Measurements from ENCODE around the gene UQCRH. TPM values are rescaled to one million over a fixed set of nuclear protein-coding genes. Genes with fewer than 3 reads are reported as not detected.
"Not testable (repeated sequence)": the region's sequence is repeated elsewhere in the genome, so short reads cannot be mapped to it uniquely, and the experiment has no call there.

The UQCRH gene
- total RNA-seq, 4 donors from 2014 or later = 202 to 421 (median 359) TPM

GRCh38 chr1:46310321-46310720 lies 6.8 kb downstream of the UQCRH start:
- no peak overlapping the region for H3K27ac ChIP-seq
- TF ChIP-seq POLR2AphosphoS5 (IDR thresholded peaks at IDR 0.05) = no peak
- TF ChIP-seq, protein P1, sequence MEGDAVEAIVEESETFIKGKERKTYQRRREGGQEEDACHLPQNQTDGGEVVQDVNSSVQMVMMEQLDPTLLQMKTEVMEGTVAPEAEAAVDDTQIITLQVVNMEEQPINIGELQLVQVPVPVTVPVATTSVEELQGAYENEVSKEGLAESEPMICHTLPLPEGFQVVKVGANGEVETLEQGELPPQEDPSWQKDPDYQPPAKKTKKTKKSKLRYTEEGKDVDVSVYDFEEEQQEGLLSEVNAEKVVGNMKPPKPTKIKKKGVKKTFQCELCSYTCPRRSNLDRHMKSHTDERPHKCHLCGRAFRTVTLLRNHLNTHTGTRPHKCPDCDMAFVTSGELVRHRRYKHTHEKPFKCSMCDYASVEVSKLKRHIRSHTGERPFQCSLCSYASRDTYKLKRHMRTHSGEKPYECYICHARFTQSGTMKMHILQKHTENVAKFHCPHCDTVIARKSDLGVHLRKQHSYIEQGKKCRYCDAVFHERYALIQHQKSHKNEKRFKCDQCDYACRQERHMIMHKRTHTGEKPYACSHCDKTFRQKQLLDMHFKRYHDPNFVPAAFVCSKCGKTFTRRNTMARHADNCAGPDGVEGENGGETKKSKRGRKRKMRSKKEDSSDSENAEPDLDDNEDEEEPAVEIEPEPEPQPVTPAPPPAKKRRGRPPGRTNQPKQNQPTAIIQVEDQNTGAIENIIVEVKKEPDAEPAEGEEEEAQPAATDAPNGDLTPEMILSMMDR (IDR thresholded peaks at IDR 0.05) = no peak
- no peak for TF ChIP-seq EP300 (IDR thresholded peaks at IDR 0.05)
- TF ChIP-seq POLR2A (IDR thresholded peaks at IDR 0.05) = no peak
- no peak for ATAC-seq
- no peak overlapping the region for H3K4me3 ChIP-seq
- H3K4me1 ChIP-seq = peaks cover 0 to 37% (median 0%) of the 10 kb centered on the region in 3 donors
- no peaks in the 10 kb centered on the region for H3K27me3 ChIP-seq
- peaks cover 4 to 63% of the 10 kb centered on the region in 2 donors for H3K36me3 ChIP-seq
- no peaks in the 10 kb centered on the region for H3K9me3 ChIP-seq
- 93 to 97% methylated on average over 2 to 4 of the region's 4 CpGs for WGBS, 2 donors (ENCODE audit: low coverage in 1 of 2)

GRCh38 chr1:46315669-46316403 lies 12.3 kb downstream of the UQCRH start:
- 81 to 82% methylated on average over 3 of the region's 3 CpGs for WGBS, 2 donors (ENCODE audit: low coverage in 1 of 2)

GRCh38 chr1:46317323-46317722 lies 13.8 kb downstream of the UQCRH start:
- TF ChIP-seq, protein P1 (IDR thresholded peaks at IDR 0.05) = no peak
- TF ChIP-seq EP300 (IDR thresholded peaks at IDR 0.05) (no peak), POLR2A (IDR thresholded peaks at IDR 0.05) (no peak), POLR2AphosphoS5 (IDR thresholded peaks at IDR 0.05) (no peak)
- Histone ChIP-seq H3K27me3 (no peaks in the 10 kb centered on the region), H3K4me3 (no peak overlapping the region), H3K4me1 (no peaks in the 10 kb centered on the region), H3K9me3 (no peaks in the 10 kb centered on the region), H3K36me3 (peaks cover 0 to 67% of the 10 kb centered on the region in 2 donors), H3K27ac (no peak overlapping the region)
- ATAC-seq = no peak
- WGBS, 2 donors (ENCODE audit: low coverage in 1 of 2) = no CpG with 5 or more reads among the region's 1 CpG

More at GRCh38 chr1:46315669-46316403, 12.3 kb downstream of the UQCRH start:
- no peak for ATAC-seq
- Histone ChIP-seq H3K27ac (no peak overlapping the region), H3K27me3 (no peaks in the 10 kb centered on the region), H3K4me1 (no peaks in the 10 kb centered on the region), H3K9me3 (no peaks in the 10 kb centered on the region), H3K4me3 (no peak overlapping the region), H3K36me3 (peaks cover 0 to 82% of the 10 kb centered on the region in 2 donors)
- TF ChIP-seq, protein P1 (IDR thresholded peaks at IDR 0.05) = no peak
- TF ChIP-seq POLR2AphosphoS5 (IDR thresholded peaks at IDR 0.05) = no peak
- TF ChIP-seq POLR2A (IDR thresholded peaks at IDR 0.05) = no peak
- no peak for TF ChIP-seq EP300 (IDR thresholded peaks at IDR 0.05)

GRCh38 chr1:46319301-46319700 lies 15.8 kb downstream of the UQCRH start:
- not testable (repeated sequence) for H3K4me3 ChIP-seq, H3K27ac ChIP-seq, H3K9me3 ChIP-seq, ATAC-seq, H3K4me1 ChIP-seq, H3K27me3 ChIP-seq
- peaks cover 0 to 47% of the 10 kb centered on the region in 2 donors for H3K36me3 ChIP-seq
- 88 to 95% methylated on average over 5 to 6 of the region's 6 CpGs for WGBS, 2 donors (ENCODE audit: low coverage in 1 of 2)

GRCh38 chr1:46319960-46320914 lies 16.7 kb downstream of the UQCRH start:
- H3K9me3 ChIP-seq, ATAC-seq, H3K27me3 ChIP-seq, H3K4me3 ChIP-seq, H3K27ac ChIP-seq, H3K4me1 ChIP-seq: not testable (repeated sequence)
- H3K36me3 ChIP-seq = peaks cover 0 to 38% of the 10 kb centered on the region in 2 donors
- WGBS, 2 donors (ENCODE audit: low coverage in 1 of 2) = 0 to 65% methylated on average over 1 to 2 of the region's 13 CpGs

GRCh38 chr1:46322191-46322590 lies 18.7 kb downstream of the UQCRH start:
- not testable (repeated sequence) for H3K4me3 ChIP-seq, H3K4me1 ChIP-seq, H3K27me3 ChIP-seq, ATAC-seq, H3K9me3 ChIP-seq, H3K27ac ChIP-seq
- WGBS, 2 donors (ENCODE audit: low coverage in 1 of 2) = 85 to 93% methylated on average over 4 to 6 of the region's 6 CpGs
- H3K36me3 ChIP-seq = peaks cover 0 to 18% of the 10 kb centered on the region in 2 donors

DNA sequence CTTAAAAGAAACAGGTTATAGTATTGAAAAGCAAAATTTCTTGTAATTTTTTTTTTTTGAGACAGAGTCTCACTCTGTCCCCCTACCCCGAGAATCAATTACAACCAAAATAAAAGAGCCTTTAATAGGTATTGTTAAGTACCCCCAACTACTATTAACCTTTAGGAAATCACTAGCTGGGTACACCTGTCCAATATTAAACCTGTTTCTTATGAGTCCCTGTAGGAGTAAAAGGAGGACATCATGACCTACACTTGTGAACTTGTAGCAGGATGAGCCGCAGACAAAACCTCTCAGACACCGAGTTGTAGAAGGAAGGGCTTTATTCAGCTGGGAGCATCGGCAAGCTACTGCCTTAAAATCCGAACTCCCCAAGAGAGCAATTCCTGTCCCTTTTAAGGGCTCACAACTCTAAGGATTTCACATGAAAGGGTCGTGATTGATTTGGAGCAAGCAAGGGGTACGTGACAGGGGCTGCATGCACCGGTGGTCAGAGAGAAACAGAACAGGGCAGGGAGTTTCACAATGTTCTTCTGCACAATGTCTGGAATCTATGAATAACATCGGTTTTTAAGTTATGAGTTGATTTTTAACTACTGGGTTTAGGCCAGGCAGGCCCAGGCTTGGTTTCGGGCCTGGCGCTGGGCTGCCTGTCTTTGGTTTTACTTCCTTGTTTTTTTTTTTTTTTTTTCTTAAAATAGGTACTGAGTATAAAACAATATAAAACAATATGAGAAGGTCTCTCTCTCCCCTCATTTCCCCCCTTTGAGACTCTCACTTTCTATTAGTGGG lies 22.0 kb downstream of the UQCRH start:
- not testable (repeated sequence) for H3K27ac ChIP-seq, H3K4me1 ChIP-seq, H3K9me3 ChIP-seq, H3K4me3 ChIP-seq, H3K36me3 ChIP-seq, ATAC-seq, H3K27me3 ChIP-seq
- WGBS, 2 donors (ENCODE audit: low coverage in 1 of 2) = 93 to 94% methylated on average over 9 of the region's 11 CpGs

DNA sequence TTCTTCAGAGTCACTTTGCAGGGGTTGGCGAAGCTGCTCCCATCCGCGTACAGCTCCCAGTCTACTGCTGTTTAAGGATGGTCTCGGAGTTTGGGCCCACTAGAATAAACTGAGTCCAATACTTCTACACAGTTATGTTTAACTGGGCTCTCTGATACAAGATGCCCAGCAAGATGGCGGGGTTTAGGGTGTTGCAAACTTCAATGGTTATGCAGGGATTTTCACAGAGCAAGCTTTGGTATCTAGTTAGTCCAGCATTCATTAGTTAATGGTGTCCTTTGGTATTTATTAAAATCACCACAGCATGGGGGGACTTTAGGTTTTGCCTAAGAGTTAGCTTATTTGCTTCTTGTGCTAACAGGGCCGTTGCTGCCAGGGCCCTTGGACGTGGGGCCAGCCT lies 24.7 kb downstream of the UQCRH start:
- 53 to 97% methylated on average over 2 to 5 of the region's 7 CpGs for WGBS, 2 donors (ENCODE audit: low coverage in 1 of 2)
- not testable (repeated sequence) for ATAC-seq, H3K27me3 ChIP-seq, H3K36me3 ChIP-seq, H3K4me3 ChIP-seq, H3K27ac ChIP-seq, H3K4me1 ChIP-seq, H3K9me3 ChIP-seq

DNA sequence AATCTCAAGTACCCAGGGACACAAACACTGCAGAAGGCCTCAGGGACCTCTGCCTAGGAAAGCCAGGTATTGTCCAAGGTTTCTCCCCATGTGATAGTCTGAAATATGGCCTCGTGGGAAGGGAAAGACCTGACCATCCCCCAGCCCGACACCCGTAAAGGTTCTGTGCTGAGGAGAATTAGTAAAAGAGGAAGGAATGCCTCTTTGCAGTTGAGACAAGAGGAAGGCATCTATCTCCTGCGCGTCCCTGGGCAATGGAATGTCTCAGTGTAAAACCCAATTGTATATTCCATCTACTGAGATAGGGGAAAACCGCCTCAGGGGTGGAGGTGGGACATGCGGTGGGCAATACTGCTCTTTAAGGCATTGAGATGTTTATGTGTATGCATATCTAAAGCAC lies 26.3 kb downstream of the UQCRH start:
- WGBS, 2 donors (ENCODE audit: low coverage in 1 of 2) = 72% methylated on average over 3 of the region's 7 CpGs; no CpG with 5 or more reads in 1 of the 2 donors
- not testable (repeated sequence) for H3K27me3 ChIP-seq, H3K27ac ChIP-seq, ATAC-seq, H3K9me3 ChIP-seq, H3K36me3 ChIP-seq, H3K4me3 ChIP-seq, H3K4me1 ChIP-seq

All from gastroesophageal sphincter (tissue), 4 donors.